ENCODE results near the gene FSTL3. TPM values are rescaled to one million over a fixed set of nuclear protein-coding genes. Genes with fewer than 3 reads are reported as not detected.

Gene FSTL3
- total and polyA plus RNA-seq, 5 experiments from 2014 or later, result 2.4 to 4.2 (median 3.0) TPM

GRCh38 chr19:647566-648284 lies 28.5 kb upstream of the FSTL3 start:
- no peak for ATAC-seq
- POLR2A ChIA-PET, result interaction anchor here (2.1 kb wide), 1 partner anchor 13 kb away, joined by 12 read pairs; no protein-coding TSS in a partner anchor

GRCh38 chr19:648305-648704 lies 27.9 kb upstream of the FSTL3 start:
- Mint-ChIP-seq H3K9me3 (no peaks in the 10 kb centered on the region), H3K4me1 (no peaks in the 10 kb centered on the region), H3K36me3 (peaks cover 0 to 42% (median 7%) of the 10 kb centered on the region in 3 donors), H3K27me3 (no peaks in the 10 kb centered on the region), H3K27ac (no peak overlapping the region), H3K4me3 (no peak overlapping the region)
- ATAC-seq (no peak), DNase-seq (no peak)
- POLR2A ChIA-PET, result interaction anchor here (0.6 to 2.1 kb wide), 2 partner anchors 12 to 22 kb away, joined by 3 to 12 read pairs; no protein-coding TSS in a partner anchor

More at GRCh38 chr19:647566-648284, 28.5 kb upstream of the FSTL3 start:
- Mint-ChIP-seq H3K4me1 (no peaks in the 10 kb centered on the region), H3K9me3 (no peaks in the 10 kb centered on the region), H3K27me3 (no peaks in the 10 kb centered on the region), H3K4me3 (no peak overlapping the region), H3K36me3 (peaks cover 0 to 39% (median 7%) of the 10 kb centered on the region in 3 donors), H3K27ac (no peak overlapping the region)
- no peak for DNase-seq

- Mint-ChIP-seq H3K27me3 (no peaks in the 10 kb centered on the region), H3K27ac (peak overlapping the region in 1 of 10 donors; percentile 21), H3K36me3 (peaks cover 0 to 49% (median 7%) of the 10 kb centered on the region in 3 donors), H3K9me3 (no peaks in the 10 kb centered on the region), H3K4me3 (no peak overlapping the region), H3K4me1 (peaks cover 0 to 7% (median 3%) of the 10 kb centered on the region in 4 donors)
- POLR2A ChIA-PET, result interaction anchor here (0.6 to 2.1 kb wide), 4 partner anchors 11 to 34 kb away, joined by 3 to 12 read pairs (median 4); no protein-coding TSS in a partner anchor
- ATAC-seq (no peak), DNase-seq (no peak)
Observed at GRCh38 chr19:648904-649801, 27.0 kb upstream of the FSTL3 start.

GRCh38 chr19:650121-650520 lies 26.1 kb upstream of the FSTL3 start:
- H3K27ac Mint-ChIP-seq, result no peak overlapping the region
- POLR2A ChIA-PET, result interaction anchor here (0.6 to 1.1 kb wide), 4 partner anchors 11 to 233 kb away, joined by 3 to 5 read pairs (median 4); no protein-coding TSS in a partner anchor
- DNase-seq, result no peak

GRCh38 chr19:651114-651818 lies 24.9 kb upstream of the FSTL3 start:
- no peak for ATAC-seq
- no peaks in the 10 kb centered on the region for H3K27me3 Mint-ChIP-seq
- POLR2A ChIA-PET, result interaction anchor here (0.7 kb wide), 2 partner anchors 102 to 232 kb away, joined by 3 to 7 read pairs; no protein-coding TSS in a partner anchor
- no peak overlapping the region for H3K4me3 Mint-ChIP-seq
- peaks cover 0 to 63% (median 5%) of the 10 kb centered on the region in 3 donors for H3K36me3 Mint-ChIP-seq
- no peak for DNase-seq
- peak overlapping the region in 1 of 10 donors; percentile 18 for H3K27ac Mint-ChIP-seq
- no peaks in the 10 kb centered on the region for H3K9me3 Mint-ChIP-seq
- H3K4me1 Mint-ChIP-seq, result peaks cover 13 to 26% (median 20%) of the 10 kb centered on the region in 4 donors

More at GRCh38 chr19:650121-650520, 26.1 kb upstream of the FSTL3 start:
- no peaks in the 10 kb centered on the region for H3K9me3 Mint-ChIP-seq
- ATAC-seq, result no peak
- H3K4me1 Mint-ChIP-seq, result peaks cover 7 to 14% (median 8%) of the 10 kb centered on the region in 4 donors
- H3K4me3 Mint-ChIP-seq, result no peak overlapping the region
- peaks cover 0 to 53% (median 7%) of the 10 kb centered on the region in 3 donors for H3K36me3 Mint-ChIP-seq
- no peaks in the 10 kb centered on the region for H3K27me3 Mint-ChIP-seq

- H3K36me3 Mint-ChIP-seq, result peaks cover 0 to 60% (median 5%) of the 10 kb centered on the region in 3 donors
- no peak overlapping the region for H3K4me3 Mint-ChIP-seq
- DNase-seq (no peak), ATAC-seq (no peak)
- no peaks in the 10 kb centered on the region for H3K27me3 Mint-ChIP-seq
- POLR2A ChIA-PET, result no interaction called here
- no peak overlapping the region for H3K27ac Mint-ChIP-seq
- H3K9me3 Mint-ChIP-seq, result no peaks in the 10 kb centered on the region
- H3K4me1 Mint-ChIP-seq, result peaks cover 15 to 33% (median 25%) of the 10 kb centered on the region in 4 donors
Observed at GRCh38 chr19:651991-652390, 24.2 kb upstream of the FSTL3 start.

- Mint-ChIP-seq H3K4me3 (peak overlapping the region in 1 of 10 donors; percentile 22), H3K9me3 (no peaks in the 10 kb centered on the region), H3K36me3 (peaks cover 0 to 58% (median 5%) of the 10 kb centered on the region in 3 donors), H3K27ac (peak overlapping the region in 3 of 10 donors; percentile 18 to 51 (median 21)), H3K27me3 (no peaks in the 10 kb centered on the region), H3K4me1 (peaks cover 15 to 40% (median 32%) of the 10 kb centered on the region in 4 donors)
- POLR2A ChIA-PET, result no interaction called here
- ATAC-seq, result no peak
- no peak for DNase-seq
Observed at GRCh38 chr19:652467-653389, 23.5 kb upstream of the FSTL3 start.

- ATAC-seq (no peak), DNase-seq (no peak)
- Mint-ChIP-seq H3K27me3 (no peaks in the 10 kb centered on the region), H3K4me1 (peaks cover 16 to 44% (median 33%) of the 10 kb centered on the region in 4 donors), H3K27ac (peak overlapping the region in 4 of 10 donors; percentile 18 to 65 (median 34)), H3K9me3 (no peaks in the 10 kb centered on the region), H3K4me3 (peak overlapping the region in 1 of 10 donors; percentile 41), H3K36me3 (peaks cover 0 to 54% (median 2%) of the 10 kb centered on the region in 3 donors)
- POLR2A ChIA-PET, result no interaction called here
Observed at GRCh38 chr19:653425-653824, 22.8 kb upstream of the FSTL3 start.

GRCh38 chr19:655691-656090 lies 20.5 kb upstream of the FSTL3 start:
- peak overlapping the region in 6 of 10 donors; percentile 13 to 72 (median 58) for H3K4me3 Mint-ChIP-seq
- no peak for ATAC-seq
- H3K27me3 Mint-ChIP-seq, result no peaks in the 10 kb centered on the region
- peaks cover 24 to 61% (median 53%) of the 10 kb centered on the region in 4 donors for H3K4me1 Mint-ChIP-seq
- DNase-seq, result no peak
- no peaks in the 10 kb centered on the region for H3K9me3 Mint-ChIP-seq
- H3K27ac Mint-ChIP-seq, result peak overlapping the region in 8 of 10 donors; percentile 52 to 82 (median 66)
- POLR2A ChIA-PET, result interaction anchor here (2.1 kb wide), 1 partner anchor 10 kb away, joined by 7 read pairs; no protein-coding TSS in a partner anchor
- peaks cover 0 to 53% (median 1%) of the 10 kb centered on the region in 3 donors for H3K36me3 Mint-ChIP-seq

GRCh38 chr19:656751-657559 lies 19.2 kb upstream of the FSTL3 start:
- DNase-seq (no peak), ATAC-seq (no peak)
- POLR2A ChIA-PET, result interaction anchor here (1.1 to 2.1 kb wide), 2 partner anchors 11 to 15 kb away, joined by 7 to 8 read pairs; no protein-coding TSS in a partner anchor
- no peaks in the 10 kb centered on the region for H3K9me3 Mint-ChIP-seq
- peak overlapping the region in 4 of 10 donors; percentile 14 to 57 (median 52) for H3K4me3 Mint-ChIP-seq
- no peaks in the 10 kb centered on the region for H3K27me3 Mint-ChIP-seq
- peaks cover 25 to 68% (median 58%) of the 10 kb centered on the region in 4 donors for H3K4me1 Mint-ChIP-seq
- H3K36me3 Mint-ChIP-seq, result peaks cover 0 to 43% (median 0%) of the 10 kb centered on the region in 3 donors
- peak overlapping the region in 6 of 10 donors; percentile 16 to 83 (median 41) for H3K27ac Mint-ChIP-seq

All from naive thymus-derived CD8-positive, alpha-beta T cell (primary cell).